ENCODE results near the gene CADPS.
A peak's percentile ranks its signal among the peaks of the same experiment; 100 is the strongest.

Gene CADPS

DNA sequence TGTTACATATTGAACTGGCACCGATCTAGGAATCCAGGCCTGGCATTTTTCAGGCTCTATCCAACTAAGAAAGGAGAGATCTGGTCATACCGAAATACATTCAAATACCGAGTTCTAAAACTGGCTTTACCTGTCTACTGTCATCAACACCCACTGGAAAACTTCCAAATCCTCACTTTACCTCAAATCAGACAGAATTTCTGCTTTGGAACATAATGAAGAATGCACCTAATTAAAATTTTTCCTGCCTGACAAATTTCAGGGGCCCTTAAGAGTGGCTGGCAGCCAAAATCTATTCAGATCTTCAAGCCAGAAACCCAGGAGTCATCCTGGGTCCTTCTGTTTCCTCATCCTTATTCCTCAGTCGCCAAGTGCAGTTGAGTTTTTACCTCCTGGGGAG, 303.3 kb downstream of the CADPS start:
- no peak for TF ChIP-seq CTCF (conservative IDR thresholded peaks at IDR 0.05; ENCODE audit: low read length)
- no peak for DNase-seq (ENCODE audit: low read depth)

GRCh38 chr3:62570888-62571287, 304.3 kb downstream of the CADPS start:
- no peak overlapping the region for H3K4me3 ChIP-seq (ENCODE audit: low read length)
- DNase-seq (ENCODE audit: low read depth) = no peak
- no peak for TF ChIP-seq CTCF (conservative IDR thresholded peaks at IDR 0.05; ENCODE audit: low read length)

More for the DNA sequence above, 303.3 kb downstream of the CADPS start:
- no peak overlapping the region for H3K4me3 ChIP-seq (ENCODE audit: low read length)

DNA sequence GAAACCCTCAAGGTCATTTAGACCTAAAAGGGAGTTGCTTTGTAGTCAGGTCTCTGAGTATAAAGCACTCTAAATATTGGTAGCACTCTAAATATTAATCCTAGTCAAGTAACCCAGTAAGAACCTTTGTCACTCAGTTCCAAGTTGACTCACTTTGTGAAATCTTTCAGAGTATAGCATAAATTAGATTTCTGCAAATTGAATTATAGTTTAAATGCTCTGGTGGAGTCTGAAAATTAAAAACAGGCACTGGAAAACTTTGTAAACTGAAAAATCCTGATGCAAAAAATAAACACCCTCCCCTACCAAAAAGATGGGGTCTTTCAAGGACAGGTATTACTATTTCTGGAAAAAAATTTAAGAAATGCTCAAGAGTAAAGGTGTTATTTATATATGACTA, 305.6 kb downstream of the CADPS start:
- no peak overlapping the region for H3K4me3 ChIP-seq (ENCODE audit: low read length)
- no peak for DNase-seq (ENCODE audit: low read depth)
- no peak for TF ChIP-seq CTCF (conservative IDR thresholded peaks at IDR 0.05; ENCODE audit: low read length)

DNA sequence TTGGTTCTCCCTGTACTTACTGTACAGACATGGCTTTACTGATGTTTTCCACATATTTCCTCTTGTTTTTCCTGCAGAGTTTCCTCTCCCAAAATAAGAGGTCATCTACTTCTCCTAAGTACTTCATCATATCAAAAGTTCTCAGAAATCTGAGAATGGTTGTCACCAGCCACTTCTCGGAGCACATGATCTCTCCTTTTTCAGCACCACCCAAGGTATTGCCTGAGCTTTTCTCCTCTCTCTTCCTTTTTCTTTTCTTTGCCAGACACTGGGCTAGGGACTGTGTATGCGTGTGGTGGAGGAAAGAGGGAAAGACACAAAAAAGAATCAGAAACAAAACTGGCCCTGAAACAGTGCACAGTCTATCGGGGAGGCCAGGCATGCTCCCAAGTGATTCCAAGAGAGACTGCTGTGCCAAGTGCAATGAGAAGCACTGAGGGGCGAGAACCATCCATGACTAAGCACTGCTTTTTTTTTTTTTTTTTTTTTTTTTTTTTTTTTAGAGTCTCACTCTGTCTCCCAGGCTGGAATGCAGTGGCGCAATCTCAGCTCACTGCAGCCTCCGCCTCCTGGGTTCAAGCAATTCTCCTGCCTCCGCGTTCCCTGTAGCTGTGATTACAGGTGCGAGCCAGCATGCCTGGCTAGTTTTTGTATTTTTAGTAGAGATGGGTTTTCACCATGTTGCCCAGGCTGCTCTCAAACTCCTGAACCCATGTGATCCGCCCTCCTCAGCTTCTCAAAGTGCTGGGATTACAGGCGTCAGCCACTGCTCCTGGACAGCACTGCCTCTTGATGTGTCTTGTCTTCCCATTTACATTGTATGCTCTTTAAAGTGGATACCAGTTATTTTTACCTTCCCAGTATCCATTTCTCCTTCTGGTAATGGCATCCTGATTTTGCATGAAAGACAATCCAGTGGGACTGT, 307.9 kb downstream of the CADPS start:
- peak; percentile 90 for DNase-seq (ENCODE audit: low read depth)

GRCh38 chr3:62566022-62566557, 309.1 kb downstream of the CADPS start:
- no peak overlapping the region for H3K4me3 ChIP-seq (ENCODE audit: low read length)
- no peak for TF ChIP-seq CTCF (conservative IDR thresholded peaks at IDR 0.05; ENCODE audit: low read length)
- no peak for DNase-seq (ENCODE audit: low read depth)

More for the DNA sequence above, 307.9 kb downstream of the CADPS start:
- no peak for TF ChIP-seq CTCF (conservative IDR thresholded peaks at IDR 0.05; ENCODE audit: low read length)
- H3K4me3 ChIP-seq (ENCODE audit: low read length) = no peak overlapping the region

DNA sequence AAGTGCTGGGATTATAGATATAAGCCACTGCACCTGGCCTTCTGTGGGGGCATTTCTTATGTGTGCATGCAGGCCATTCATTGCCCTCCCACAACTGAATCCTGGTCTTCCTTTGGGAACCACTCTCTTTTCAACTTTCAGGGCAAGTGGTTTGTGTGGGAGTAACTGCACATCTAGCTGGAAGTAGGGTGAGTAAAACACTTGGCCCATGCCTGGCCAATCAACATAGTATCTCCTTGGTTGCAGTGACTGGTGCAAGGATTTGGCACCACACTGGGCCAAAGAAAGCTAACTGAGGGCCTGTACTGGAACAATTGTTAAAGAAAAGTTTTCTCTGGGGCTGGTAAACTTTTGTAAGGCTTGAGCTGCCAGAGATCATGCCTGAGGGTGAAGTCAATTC, 312.6 kb downstream of the CADPS start:
- peak; percentile 35 for DNase-seq (ENCODE audit: low read depth)
- H3K4me3 ChIP-seq (ENCODE audit: low read length) = no peak overlapping the region
- no peak for TF ChIP-seq CTCF (conservative IDR thresholded peaks at IDR 0.05; ENCODE audit: low read length)

DNA sequence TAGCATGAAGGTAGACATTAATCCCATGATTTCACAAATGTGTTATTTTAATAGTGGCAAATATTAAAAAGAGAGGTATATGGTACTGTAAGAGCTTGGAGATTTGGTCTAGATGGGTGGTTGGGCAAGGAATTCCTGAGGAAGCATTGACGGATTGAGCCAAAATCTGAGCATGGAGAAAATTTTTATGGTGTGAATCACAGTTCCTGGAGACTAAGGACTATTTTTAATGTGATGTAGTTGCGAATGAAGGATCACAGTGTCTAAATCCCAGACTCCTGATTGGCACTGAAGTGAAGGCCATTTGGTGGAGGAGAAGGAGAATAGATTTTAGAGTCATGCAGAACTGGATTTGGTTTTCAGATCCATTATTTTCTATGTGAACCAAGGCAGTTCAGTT, 313.2 kb downstream of the CADPS start:
- peak; percentile 84 for DNase-seq (ENCODE audit: low read depth)
- no peak overlapping the region for H3K4me3 ChIP-seq (ENCODE audit: low read length)
- no peak for TF ChIP-seq CTCF (conservative IDR thresholded peaks at IDR 0.05; ENCODE audit: low read length)

All from AG10803 (cell line).